ENCODE measurements around the gene LRCH1. TPM values are rescaled to one million over a fixed set of nuclear protein-coding genes. Genes with fewer than 3 reads are reported as not detected.
"Not testable (repeated sequence)": the region's sequence is repeated elsewhere in the genome, so short reads cannot be mapped to it uniquely, and the experiment has no call there.

The LRCH1 gene
- polyA plus RNA-seq, 1 experiment = 8.3 TPM

GRCh38 chr13:46756977-46757376, 204.0 kb downstream of the LRCH1 start:
- CTCF ChIA-PET = interaction anchor here (1.2 kb wide), 2 partner anchors 9 to 14 kb away, joined by 3 to 4 read pairs; no protein-coding TSS in a partner anchor
- Histone ChIP-seq H3K36me3 (ENCODE audit: control insufficient read depth, insufficient read depth, low read length) (peaks cover under 1% of the 10 kb centered on the region; the same call in 1 of the 2 replicates), H3K4me3 (ENCODE audit: low read depth, low read length) (no peak overlapping the region), H3K27me3 (ENCODE audit: control insufficient read depth, insufficient read depth, low read length) (peaks cover 6% of the 10 kb centered on the region)
- POLR2A ChIA-PET = no interaction called here
- TF ChIP-seq CTCF (IDR thresholded peaks at IDR 0.05; ENCODE audit: insufficient read depth, low read depth, low read length) = no peak
- no peak for DNase-seq (ENCODE audit: low read depth)

DNA sequence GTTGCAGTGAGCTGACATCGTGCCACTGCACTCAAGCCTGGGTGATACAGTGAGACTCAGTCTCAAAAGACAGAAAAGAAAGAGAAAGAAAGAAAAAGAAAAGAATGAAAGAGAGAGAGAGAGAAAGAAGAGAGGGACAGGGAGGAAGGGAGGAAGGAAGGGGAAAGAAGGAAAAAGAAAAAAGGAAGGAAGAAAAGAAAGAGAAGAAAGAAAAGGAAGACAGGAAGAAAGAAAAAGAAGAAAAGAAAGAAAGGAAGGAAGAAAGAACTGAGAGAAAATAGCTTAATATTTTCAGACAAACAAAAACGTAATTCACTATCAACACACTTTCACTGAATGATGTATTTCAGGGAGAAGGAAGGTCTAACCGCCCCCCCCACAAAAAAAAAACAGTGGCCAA, 204.7 kb downstream of the LRCH1 start:
- POLR2A ChIA-PET = no interaction called here

DNA sequence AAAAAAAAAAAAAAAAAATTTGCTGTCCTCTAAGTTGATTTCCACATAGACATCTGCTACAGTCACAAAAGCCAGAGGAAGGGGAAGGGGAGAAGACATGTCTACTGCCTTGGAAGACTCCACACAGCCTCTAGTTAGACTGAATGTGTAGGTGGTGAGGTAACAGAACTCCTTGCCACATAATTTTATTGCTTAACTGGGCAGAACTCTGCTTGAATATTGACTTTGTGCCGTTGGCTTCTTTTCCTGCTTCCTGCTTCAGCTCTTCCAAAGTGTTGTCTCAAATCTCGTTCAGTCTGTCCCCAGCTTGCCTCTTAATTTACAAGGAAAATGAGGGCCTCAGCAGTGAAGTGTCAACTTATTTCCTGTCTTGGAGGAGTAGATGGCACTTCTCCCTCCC, 206.9 kb downstream of the LRCH1 start:
- CTCF ChIA-PET = no interaction called here

More for the DNA sequence above, 204.7 kb downstream of the LRCH1 start:
- Histone ChIP-seq H3K4me3 (ENCODE audit: low read depth, low read length) (no peak overlapping the region), H3K27me3 (ENCODE audit: control insufficient read depth, insufficient read depth, low read length) (peaks cover 6% of the 10 kb centered on the region), H3K36me3 (ENCODE audit: control insufficient read depth, insufficient read depth, low read length) (no peaks in the 10 kb centered on the region)
- DNase-seq (ENCODE audit: low read depth) = no peak
- no peak for TF ChIP-seq CTCF (IDR thresholded peaks at IDR 0.05; ENCODE audit: insufficient read depth, low read depth, low read length)
- CTCF ChIA-PET = interaction anchor here (1.2 kb wide), 2 partner anchors 9 to 13 kb away, joined by 3 to 4 read pairs; no protein-coding TSS in a partner anchor

GRCh38 chr13:46761174-46761573, 208.2 kb downstream of the LRCH1 start:
- ChIA-PET CTCF (no interaction called here), POLR2A (no interaction called here)
- no peak for TF ChIP-seq CTCF (IDR thresholded peaks at IDR 0.05; ENCODE audit: insufficient read depth, low read depth, low read length)
- no peaks in the 10 kb centered on the region for H3K36me3 ChIP-seq (ENCODE audit: control insufficient read depth, insufficient read depth, low read length)
- H3K4me3 ChIP-seq (ENCODE audit: low read depth, low read length) = no peak overlapping the region
- DNase-seq (ENCODE audit: low read depth) = no peak
- peaks cover 6% of the 10 kb centered on the region for H3K27me3 ChIP-seq (ENCODE audit: control insufficient read depth, insufficient read depth, low read length)

More for the DNA sequence above, 206.9 kb downstream of the LRCH1 start:
- DNase-seq (ENCODE audit: low read depth) = no peak
- H3K27me3 ChIP-seq (ENCODE audit: control insufficient read depth, insufficient read depth, low read length) = peaks cover 6% of the 10 kb centered on the region
- no peak overlapping the region for H3K4me3 ChIP-seq (ENCODE audit: low read depth, low read length)
- TF ChIP-seq CTCF (IDR thresholded peaks at IDR 0.05; ENCODE audit: insufficient read depth, low read depth, low read length) = no peak
- POLR2A ChIA-PET = no interaction called here
- no peaks in the 10 kb centered on the region for H3K36me3 ChIP-seq (ENCODE audit: control insufficient read depth, insufficient read depth, low read length)

GRCh38 chr13:46761866-46762265, 208.9 kb downstream of the LRCH1 start:
- Histone ChIP-seq H3K27me3 (ENCODE audit: control insufficient read depth, insufficient read depth, low read length) (peaks cover 6% of the 10 kb centered on the region), H3K4me3 (ENCODE audit: low read depth, low read length) (no peak overlapping the region), H3K36me3 (ENCODE audit: control insufficient read depth, insufficient read depth, low read length) (no peaks in the 10 kb centered on the region)
- ChIA-PET CTCF (interaction anchor here (1.2 kb wide), 2 partner anchors 7 to 14 kb away, joined by 3 read pairs; no protein-coding TSS in a partner anchor), POLR2A (no interaction called here)
- TF ChIP-seq CTCF (IDR thresholded peaks at IDR 0.05; ENCODE audit: insufficient read depth, low read depth, low read length) = no peak
- no peak for DNase-seq (ENCODE audit: low read depth)

DNA sequence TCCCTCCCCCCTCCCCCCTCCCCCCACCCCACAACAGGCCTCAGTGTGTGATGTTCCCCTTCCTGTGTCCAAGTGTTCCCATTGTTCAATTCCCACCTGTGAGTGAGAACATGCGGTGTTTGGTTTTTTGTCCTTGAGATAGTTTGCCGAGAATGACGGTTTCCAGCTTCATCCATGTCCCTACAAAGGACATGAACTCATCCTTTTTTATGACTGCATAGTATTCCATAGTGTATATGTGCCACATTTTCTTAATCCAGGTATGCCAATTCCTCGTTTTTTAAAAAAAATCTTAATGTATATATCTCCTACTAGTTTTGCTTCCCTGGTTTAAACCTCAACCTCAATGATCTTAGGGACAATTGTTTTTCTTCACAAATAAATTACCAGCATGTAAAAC, 217.0 kb downstream of the LRCH1 start:
- H3K36me3 ChIP-seq (ENCODE audit: control insufficient read depth, insufficient read depth, low read length); DNase-seq (ENCODE audit: low read depth); POLR2A ChIA-PET; CTCF ChIA-PET; H3K4me3 ChIP-seq (ENCODE audit: low read depth, low read length); H3K27me3 ChIP-seq (ENCODE audit: control insufficient read depth, insufficient read depth, low read length): not testable (repeated sequence)

All from BJ (cell line).